ENCODE results near the gene METTL9. TPM values are rescaled to one million over a fixed set of nuclear protein-coding genes. Genes with fewer than 3 reads are reported as not detected.

Gene METTL9
- total and polyA plus RNA-seq, 2 experiments from 2014 or later: 72.5 to 152 TPM

GRCh38 chr16:21568502-21569189 is 30.7 kb upstream of the METTL9 start:
- no peak for ATAC-seq
- H3K36me3 Mint-ChIP-seq (ENCODE audit: low read depth): no peaks in the 10 kb centered on the region

More at GRCh38 chr16:21568502-21569189, 30.7 kb upstream of the METTL9 start:
- peaks cover 4% of the 10 kb centered on the region for H3K27me3 Mint-ChIP-seq (ENCODE audit: insufficient read depth, low read depth, poor library complexity)
- DNase-seq (ENCODE audit: low spot score): no peak
- Histone ChIP-seq H3F3A (replicated peaks; ENCODE audit: low read depth) (no peaks in the 10 kb centered on the region), H3K4me1 (ENCODE audit: insufficient read depth) (no peaks in the 10 kb centered on the region), H4K20me1 (replicated peaks; ENCODE audit: insufficient read depth) (no peaks in the 10 kb centered on the region), H3K27ac (ENCODE audit: low read depth) (no peak overlapping the region), H3K9me2 (ENCODE audit: insufficient read depth) (no peaks in the 10 kb centered on the region), H3K4me3 (no peak overlapping the region), H2AFZ (0 out of 2 replicates have a peak overlapping the region, but pooled peaks have one; percentile 23), H3K36me3 (ENCODE audit: insufficient read depth) (no peaks in the 10 kb centered on the region), H3K79me2 (replicated peaks; ENCODE audit: insufficient read depth) (no peaks in the 10 kb centered on the region), H3K4me2 (no peak overlapping the region), H3K27me3 (ENCODE audit: insufficient read depth) (no peaks in the 10 kb centered on the region)
- H3K27ac Mint-ChIP-seq: no peak overlapping the region
- H3K4me1 Mint-ChIP-seq: no peaks in the 10 kb centered on the region
- TF ChIP-seq STAT1 (IDR thresholded peaks at IDR 0.05; ENCODE audit: unreplicated experiment): no peak
- TF ChIP-seq, protein P1, sequence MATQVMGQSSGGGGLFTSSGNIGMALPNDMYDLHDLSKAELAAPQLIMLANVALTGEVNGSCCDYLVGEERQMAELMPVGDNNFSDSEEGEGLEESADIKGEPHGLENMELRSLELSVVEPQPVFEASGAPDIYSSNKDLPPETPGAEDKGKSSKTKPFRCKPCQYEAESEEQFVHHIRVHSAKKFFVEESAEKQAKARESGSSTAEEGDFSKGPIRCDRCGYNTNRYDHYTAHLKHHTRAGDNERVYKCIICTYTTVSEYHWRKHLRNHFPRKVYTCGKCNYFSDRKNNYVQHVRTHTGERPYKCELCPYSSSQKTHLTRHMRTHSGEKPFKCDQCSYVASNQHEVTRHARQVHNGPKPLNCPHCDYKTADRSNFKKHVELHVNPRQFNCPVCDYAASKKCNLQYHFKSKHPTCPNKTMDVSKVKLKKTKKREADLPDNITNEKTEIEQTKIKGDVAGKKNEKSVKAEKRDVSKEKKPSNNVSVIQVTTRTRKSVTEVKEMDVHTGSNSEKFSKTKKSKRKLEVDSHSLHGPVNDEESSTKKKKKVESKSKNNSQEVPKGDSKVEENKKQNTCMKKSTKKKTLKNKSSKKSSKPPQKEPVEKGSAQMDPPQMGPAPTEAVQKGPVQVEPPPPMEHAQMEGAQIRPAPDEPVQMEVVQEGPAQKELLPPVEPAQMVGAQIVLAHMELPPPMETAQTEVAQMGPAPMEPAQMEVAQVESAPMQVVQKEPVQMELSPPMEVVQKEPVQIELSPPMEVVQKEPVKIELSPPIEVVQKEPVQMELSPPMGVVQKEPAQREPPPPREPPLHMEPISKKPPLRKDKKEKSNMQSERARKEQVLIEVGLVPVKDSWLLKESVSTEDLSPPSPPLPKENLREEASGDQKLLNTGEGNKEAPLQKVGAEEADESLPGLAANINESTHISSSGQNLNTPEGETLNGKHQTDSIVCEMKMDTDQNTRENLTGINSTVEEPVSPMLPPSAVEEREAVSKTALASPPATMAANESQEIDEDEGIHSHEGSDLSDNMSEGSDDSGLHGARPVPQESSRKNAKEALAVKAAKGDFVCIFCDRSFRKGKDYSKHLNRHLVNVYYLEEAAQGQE (IDR thresholded peaks at IDR 0.05; ENCODE audit: unreplicated experiment): no peak
- no peak for TF ChIP-seq ZNF331 (CRISPR knock-in tag; IDR thresholded peaks at IDR 0.05; ENCODE audit: low read depth)
- no peak for TF ChIP-seq CTCF (conservative IDR thresholded peaks at IDR 0.05; ENCODE audit: low read depth in 2 of 2)
- TF ChIP-seq, protein P2, sequence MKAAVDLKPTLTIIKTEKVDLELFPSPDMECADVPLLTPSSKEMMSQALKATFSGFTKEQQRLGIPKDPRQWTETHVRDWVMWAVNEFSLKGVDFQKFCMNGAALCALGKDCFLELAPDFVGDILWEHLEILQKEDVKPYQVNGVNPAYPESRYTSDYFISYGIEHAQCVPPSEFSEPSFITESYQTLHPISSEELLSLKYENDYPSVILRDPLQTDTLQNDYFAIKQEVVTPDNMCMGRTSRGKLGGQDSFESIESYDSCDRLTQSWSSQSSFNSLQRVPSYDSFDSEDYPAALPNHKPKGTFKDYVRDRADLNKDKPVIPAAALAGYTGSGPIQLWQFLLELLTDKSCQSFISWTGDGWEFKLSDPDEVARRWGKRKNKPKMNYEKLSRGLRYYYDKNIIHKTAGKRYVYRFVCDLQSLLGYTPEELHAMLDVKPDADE (IDR thresholded peaks at IDR 0.05): no peak
- TF ChIP-seq EZH2phosphoT487 (IDR thresholded peaks at IDR 0.05; ENCODE audit: unreplicated experiment): no peak
- no peak for TF ChIP-seq CREB1 (CRISPR knock-in tag; IDR thresholded peaks at IDR 0.05; ENCODE audit: low read depth)
- H3K4me3 Mint-ChIP-seq: no peak overlapping the region
- no peaks in the 10 kb centered on the region for H3K9me3 Mint-ChIP-seq

Measured in GM23338 (cell line).